HG03565 (cell line): ENCODE measurements around the gene RFT1.
"Not testable (repeated sequence)": the region's sequence is repeated elsewhere in the genome, so short reads cannot be mapped to it uniquely, and the experiment has no call there.

Experiments
- ATAC-seq: cut with Tn5 transposase; IDR thresholded peaks from one replicate; pipeline ENCODE4 v1.9.1; 2021; ENCODE audit warnings: mild to moderate bottlenecking, moderate library complexity; ENCODE audit not compliant: unreplicated experiment

Gene RFT1

GRCh38 chr3:53163444-53164387, 33.5 kb upstream of the RFT1 start:
- no peak for ATAC-seq

DNA sequence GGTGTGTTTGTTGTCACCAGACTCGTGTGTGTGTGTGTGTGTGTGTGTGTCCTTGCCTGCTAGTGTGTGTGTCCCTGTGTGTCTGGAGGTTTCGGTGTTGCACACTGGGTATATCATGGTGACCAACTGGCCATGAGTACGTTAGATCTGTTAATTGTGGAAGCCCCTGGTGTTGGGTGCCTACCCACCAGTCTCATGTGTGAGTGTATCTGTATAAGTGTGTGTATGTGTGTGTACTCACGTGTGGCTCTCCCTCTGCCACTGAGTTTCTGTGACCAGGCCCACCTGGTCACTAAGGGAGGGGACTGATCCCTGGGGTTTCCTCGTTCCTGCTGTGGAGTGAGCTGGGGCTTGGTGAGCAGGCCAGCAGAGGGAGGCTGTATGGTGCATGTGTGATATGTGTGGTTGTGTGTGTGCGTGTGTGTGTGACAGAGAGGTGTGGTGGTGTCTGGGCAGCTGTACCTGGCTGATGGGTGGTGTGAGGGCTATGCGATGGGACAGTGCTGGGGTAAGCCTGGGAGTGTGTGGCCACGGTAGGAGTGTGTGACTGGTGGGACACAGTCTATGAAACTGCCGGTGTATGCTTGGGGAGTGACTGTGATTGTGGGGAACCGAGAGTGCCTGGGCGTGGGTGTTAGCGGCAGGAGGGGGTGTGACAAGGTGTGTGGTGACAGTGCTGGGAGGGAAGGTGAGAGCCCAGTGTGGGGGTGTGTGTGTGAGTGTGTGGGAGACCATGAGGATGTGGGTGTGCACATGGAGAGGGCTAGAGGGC, 32.6 kb upstream of the RFT1 start:
- ATAC-seq: no peak

GRCh38 chr3:53161820-53162671, 31.8 kb upstream of the RFT1 start:
- ATAC-seq: no peak

DNA sequence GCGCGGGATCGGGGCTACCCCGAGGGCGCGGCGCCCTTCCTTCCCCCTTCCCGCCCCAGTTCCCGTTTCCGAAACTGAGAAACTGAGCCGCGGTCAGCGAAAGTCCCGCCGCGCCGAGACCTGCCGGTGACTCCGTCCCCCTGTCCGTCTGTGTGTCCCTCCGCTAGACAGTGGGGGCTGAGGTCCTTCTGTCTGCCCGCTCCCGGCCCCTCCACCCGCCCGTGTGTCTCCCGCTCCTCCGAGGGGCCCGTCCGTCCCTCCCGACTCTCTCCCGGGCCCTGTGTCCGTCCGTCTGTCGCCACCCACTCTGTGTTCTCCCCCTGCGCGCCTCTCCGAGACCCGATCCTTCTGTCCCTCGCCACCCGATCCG, 31.2 kb upstream of the RFT1 start:
- ATAC-seq: no peak

DNA sequence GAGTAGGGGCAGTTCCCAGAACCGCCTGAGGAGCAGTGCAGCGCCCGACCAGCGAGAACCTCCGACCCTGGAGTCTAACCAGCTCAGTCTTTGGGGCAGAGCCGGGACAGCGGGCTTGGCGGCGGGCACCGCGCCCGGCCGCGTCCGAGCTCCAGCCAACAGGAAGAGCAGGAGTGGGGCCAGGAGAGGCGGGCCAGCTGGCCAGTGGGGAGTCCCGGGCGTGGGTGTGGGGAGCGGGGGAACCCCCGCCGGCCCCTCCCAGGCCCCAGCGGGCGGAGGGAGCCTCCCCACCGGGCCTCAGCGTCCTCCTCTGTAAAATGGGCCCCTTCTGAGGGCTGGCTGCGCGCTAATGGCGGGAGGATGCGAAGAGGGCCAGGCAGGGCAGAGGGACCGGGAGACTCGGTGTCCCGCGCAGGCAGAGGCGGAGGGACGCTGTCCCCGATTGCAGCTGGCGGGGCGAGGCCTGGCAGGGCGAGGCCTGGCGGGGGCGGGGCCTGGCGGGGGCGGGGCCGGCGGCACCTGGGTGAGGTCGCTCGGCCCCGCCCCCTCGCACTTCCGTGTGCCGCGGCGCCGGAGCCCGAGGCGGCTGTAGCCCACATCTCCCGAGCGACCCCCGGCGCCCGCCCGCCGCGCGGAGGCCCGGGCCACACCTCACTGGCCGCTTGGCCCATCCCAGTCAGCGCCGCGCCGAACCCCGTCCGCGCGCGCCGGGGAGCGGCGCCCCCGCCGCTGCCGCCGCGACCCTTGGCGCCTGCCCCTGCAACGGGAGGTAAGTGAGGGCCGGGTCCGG, 30.6 kb upstream of the RFT1 start, which contains the start of gene PRKCD:
TSS of gene PRKCD (plus strand) at position 550 of the 790 bp plus-strand sequence. CDS start 17,214 bp downstream, outside the sequence.
- ATAC-seq: peak; percentile 35

DNA sequence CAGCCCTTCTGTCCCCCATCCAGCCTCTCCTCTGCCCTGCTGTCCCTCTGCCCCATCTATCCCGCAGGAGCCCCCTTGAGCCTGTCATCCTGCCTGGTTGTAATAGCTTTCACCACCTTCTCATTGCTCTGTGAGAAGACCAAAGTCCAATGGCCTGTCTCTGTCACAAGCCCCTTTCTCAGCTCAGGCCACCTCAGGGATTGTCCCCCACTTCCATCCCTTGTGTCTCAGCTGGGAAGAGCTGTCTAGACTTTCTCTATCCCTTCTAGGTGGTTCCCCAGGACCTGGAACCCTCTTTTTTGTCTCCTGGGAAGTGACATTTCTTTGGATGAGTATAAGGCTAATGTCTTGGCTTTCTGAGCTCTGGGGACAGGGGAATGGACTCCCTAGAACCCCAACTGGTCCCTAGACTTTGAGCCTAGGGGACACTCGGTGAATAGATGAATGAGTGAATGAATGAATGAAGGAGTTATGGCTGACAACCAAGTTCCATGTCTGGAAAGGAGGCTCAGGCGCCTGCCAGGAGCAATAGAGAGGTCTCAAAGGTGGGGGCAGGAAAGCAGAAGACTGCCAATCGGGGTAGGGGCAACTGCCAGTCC, 29.9 kb upstream of the RFT1 start:
- ATAC-seq: no peak

GRCh38 chr3:53159156-53160060, 29.2 kb upstream of the RFT1 start:
- no peak for ATAC-seq

DNA sequence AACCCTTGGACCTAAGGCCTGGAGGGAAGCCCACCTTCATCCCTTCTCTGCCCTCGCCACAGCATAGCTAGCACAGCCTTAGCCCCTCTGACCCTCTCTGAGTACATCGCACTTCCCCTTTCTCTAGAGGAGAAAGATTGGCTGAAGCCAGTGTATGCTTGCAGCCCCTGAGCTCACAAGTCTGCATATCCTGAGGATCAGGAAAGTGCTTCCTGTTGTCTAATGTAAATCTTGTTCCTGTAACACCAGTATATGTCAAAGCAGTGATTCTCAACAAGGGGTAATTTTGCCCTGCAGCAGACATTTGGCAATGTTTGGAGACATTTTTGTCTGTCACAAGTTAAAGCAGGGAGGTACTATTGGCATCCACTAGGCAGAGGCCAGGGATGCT, 28.5 kb upstream of the RFT1 start:
- ATAC-seq: no peak

GRCh38 chr3:53157974-53158580, 27.8 kb upstream of the RFT1 start:
- ATAC-seq: no peak

GRCh38 chr3:53156368-53156834, 26.2 kb upstream of the RFT1 start:
- no peak for ATAC-seq

DNA sequence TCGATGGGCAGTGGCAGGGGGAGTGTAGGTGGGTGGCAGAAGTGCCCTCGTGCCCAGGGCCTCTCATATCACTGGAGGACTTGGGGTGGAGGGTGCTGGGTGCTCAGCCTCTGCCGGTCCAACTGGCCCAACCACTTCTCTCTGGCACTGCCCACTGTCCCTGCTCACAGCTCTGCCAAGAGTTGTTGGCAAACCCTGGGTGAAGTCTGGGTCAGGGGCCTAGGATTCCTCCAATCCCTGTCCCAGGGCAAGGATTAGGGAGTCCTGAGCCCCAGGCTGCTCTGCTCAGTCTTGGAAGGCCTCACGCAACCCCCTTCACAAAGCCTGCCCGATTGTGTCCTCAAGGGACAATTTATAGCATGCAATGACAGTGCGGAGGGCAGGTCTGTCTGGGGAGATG, 25.5 kb upstream of the RFT1 start:
- ATAC-seq: no peak

DNA sequence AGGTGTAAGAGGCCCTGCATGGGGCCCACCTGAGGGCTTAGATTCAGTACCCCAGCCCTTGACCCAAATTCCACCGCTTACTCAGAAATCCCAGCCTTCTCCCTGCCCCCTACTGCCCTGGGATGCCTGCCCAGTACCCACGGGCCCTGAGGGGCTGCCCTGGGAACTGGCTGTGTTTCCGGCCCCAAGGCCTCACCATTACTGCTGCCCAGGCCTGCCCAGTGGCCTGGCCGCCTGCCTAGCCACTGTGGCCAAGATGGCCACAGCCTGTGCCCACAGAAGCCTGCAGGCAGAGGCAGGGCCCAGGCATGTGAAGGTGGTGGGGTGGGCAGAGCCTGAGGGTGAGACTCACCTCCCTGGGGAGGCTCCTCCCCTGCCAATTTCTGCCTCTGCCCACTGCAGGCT, 24.6 kb upstream of the RFT1 start:
- no peak for ATAC-seq

- no peak for ATAC-seq
Measured at GRCh38 chr3:53153980-53154379, 23.7 kb upstream of the RFT1 start.

DNA sequence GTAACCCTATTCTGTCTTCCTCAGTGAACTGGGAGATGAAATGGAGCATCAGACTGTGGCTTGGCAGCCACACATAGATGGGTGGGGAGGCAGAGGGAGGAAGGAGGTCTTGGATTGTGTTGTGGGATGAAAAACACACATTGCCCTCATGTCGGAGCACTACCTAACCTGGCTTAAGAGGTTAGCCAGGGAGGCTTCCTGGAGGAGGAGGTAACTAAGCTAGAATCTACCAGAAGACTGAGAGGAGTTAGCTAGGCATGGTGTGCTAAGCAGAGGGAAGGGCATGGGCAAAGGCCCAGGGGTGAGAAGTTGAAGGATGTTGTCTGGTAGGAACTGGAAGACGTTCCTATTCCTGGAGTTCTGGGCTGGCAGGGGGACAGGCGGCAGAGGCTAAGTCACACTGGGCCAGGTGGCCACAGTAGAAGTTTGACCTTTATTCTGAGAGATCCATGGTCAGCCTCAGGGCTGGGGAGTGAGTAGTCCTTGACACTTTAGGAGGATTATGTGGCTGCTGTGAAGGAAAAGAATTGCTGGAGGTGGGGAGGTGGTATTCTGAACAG, 23.1 kb upstream of the RFT1 start:
- ATAC-seq: no peak

GRCh38 chr3:53151870-53152660, 21.8 kb upstream of the RFT1 start:
- no peak for ATAC-seq

GRCh38 chr3:53151465-53151864, 21.2 kb upstream of the RFT1 start:
- no peak for ATAC-seq

DNA sequence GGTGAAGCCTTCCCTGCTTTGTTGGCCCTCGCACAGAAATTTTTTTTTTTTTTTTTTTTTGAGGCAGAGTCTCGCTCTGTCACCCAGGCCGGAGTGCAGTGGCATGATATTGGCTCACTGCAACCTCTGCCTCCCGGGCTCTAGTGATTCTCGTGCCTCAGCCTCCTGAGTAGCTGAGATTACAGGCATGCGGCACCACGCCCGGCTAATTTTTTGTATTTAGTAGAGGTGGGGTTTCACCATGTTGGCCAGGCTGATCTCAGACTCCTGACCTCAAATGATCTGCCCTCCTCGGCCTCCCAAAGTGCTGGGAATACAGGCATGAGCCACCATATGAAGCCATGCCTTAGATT, 20.8 kb upstream of the RFT1 start:
- ATAC-seq: not testable (repeated sequence)
